Daoy (cell line): ENCODE results near the gene ITPK1. TPM values are rescaled to one million over a fixed set of nuclear protein-coding genes. Genes with fewer than 3 reads are reported as not detected.
"Not testable (repeated sequence)": the region's sequence is repeated elsewhere in the genome, so short reads cannot be mapped to it uniquely, and the experiment has no call there.

Experiments
- DNase-seq: peaks from one replicate; pipeline ENCODE4 v3.0.0-alpha.2; 2015; ENCODE audit warnings: low read depth
- total RNA-seq: library from RNA; depleted of rRNA; stranded (reverse); fragments of >200 nt; shearing (Covaris generic); gene quantifications from 2 replicates; pipeline ENCODE4 v1.2.3, GENCODE V29; 2014; rRNA removed

The ITPK1 gene
- total RNA-seq, result 14.2 and 24.7 TPM in 2 replicates

DNA sequence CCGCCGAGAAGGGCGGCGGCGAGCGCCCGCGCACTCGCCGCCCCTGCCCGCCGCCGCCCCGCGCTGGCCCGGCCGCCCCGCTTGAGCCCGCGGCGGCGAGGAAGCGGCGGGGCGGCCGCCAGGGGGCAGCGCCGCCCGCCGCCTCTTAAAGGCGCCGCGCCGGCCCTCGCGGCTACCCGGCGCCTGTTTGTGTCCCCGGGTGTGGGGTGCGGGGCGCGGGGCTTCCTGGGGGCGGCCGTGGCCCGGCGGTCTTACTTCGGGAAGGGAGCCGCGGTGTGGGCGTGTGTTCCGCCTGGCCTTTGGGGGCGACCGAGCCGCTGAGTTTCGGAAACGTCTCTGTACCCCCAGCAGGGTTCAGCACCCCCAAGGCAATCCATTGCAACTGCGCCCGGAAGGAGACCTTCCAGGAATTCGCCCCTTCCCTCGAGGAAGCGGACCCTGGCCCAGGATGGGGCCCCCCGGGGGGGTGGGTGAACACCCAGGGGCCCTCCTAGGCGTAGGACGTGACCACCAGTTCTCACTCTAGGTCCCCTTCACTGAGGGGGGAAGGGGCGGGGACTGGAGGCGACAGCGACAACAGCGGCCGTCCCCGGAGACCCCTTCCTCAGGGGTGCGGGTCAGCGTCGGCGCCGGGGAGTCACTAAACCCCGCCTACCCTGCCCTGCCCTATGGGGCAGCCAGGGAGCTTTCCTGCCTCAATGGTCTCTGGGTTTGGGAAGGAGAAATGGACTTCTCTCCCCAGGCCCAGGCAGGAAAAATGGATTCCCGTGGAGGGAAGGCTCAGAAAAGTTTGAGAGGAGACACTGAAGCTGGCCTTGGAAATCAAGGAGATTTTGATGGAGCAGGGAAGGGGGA, at the start of gene ITPK1:
Gene ITPK1, minus strand, starts transcription at position 105 of the 855 bp plus-strand sequence. CDS start 762 bp downstream, outside the sequence.
- peak; percentile 76 for DNase-seq

DNA sequence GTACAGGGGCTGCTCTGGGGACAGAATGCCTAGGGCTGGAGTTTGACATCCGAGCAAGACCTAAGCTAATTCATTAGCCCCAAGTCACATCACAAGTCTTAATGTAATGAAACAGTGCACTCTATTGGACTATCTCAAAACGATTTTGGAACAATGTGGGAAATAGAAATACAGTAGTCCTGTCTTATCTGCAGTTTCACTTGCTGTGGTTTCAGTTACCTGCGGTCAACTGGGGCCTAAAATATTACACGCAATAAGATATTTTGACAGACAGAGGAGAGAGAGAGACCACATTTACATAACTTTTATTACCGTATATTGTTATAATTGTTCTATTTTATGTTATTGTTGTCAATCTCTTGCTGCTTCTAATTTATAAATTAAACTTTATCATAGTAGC, 47.8 kb upstream of the ITPK1 start:
- no peak for DNase-seq

DNA sequence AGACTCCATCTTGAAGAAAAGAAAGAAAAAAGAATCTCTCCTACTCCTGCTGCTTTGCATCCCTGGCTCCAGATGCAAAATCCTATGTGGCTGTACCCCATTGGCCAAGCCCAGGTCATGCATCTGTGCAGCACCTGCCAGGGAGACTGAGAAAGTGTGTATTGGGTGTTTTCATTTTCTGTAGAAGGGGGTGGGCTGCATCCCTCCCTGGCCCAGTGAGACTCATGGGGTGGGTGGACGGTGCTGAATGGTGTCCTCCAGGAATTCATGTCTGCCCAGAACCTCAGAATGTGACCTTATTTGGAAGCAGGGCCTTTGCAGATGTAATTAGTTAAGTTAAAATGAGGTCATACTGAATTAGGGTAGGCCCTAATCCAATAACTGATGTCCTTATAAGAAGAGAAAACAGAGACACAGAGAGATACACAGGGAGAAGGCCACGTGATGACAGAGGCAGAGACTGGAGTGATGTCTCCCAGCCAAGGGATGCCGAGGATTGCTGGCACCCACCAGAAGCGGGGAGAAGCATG, 45.8 kb upstream of the ITPK1 start:
- no peak for DNase-seq

DNA sequence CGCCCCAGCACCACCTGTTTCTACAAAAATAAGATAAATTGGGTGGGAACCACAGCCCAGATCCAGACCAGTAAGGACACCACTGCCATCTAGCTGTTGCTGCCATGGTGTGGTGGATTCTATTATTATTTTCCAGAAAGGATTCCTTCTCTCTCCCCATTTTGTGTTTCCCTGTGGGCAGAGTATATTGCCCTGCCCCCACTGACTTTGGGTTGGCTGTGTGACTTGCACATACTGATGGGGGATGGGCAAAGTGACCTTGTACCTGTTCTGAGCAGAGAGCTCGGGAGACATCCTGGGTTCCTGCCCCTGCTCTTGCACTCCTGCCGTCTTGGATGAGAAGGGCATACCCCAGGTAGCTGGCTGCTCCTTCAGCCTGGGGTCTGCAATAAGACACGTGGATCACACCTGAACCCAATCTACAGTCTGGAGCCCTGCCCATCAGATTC, 44.7 kb upstream of the ITPK1 start:
- DNase-seq, result peak; percentile 35

DNA sequence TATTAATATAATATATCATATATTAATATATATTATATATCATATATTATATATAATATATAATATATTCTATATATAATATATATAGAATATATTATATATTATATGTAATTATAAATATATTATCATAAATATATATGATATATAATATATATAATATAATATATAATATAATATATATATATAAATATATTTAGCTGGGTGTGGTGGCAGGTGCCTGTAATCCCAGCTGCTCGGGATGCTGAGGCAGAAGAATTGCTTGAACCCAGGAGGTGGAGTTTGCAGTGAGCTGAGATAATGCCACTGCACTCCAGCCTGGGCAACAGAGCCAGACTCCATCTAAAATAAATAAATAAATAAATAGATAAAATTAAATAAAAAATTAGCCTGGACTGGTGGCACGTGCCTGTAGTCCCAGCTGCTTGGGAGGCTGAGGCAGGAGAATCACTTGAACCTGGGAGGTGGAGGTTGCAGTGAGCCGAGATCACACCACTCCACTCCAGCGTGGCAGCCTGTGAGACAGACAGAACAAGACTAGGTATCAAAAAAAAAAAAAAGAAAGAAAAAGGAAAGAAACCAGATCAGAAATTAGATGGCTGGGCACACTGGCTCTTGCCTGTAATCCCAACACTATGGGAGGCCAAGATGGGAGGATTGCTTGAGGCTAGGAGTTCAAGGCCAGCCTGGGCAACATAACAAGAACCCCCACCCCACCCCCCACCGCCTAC, 44.1 kb upstream of the ITPK1 start:
- DNase-seq, result not testable (repeated sequence)

DNA sequence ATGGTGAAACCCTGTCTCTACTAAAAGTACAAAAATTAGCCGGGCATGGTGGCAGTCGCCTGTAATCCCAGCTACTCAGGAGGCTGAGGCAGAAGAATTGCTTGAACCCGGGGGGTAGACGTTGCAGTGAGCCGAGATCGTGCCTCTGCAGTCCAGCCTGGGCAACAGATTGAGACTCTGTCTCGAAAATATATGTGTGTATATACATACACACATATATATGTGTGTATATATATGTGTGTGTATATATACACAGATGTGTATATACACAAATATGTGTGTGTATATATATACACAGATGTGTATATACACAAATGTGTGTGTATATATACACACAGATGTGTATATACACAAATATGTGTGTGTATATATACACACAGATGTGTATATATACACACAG, 42.6 kb upstream of the ITPK1 start:
- not testable (repeated sequence) for DNase-seq

DNA sequence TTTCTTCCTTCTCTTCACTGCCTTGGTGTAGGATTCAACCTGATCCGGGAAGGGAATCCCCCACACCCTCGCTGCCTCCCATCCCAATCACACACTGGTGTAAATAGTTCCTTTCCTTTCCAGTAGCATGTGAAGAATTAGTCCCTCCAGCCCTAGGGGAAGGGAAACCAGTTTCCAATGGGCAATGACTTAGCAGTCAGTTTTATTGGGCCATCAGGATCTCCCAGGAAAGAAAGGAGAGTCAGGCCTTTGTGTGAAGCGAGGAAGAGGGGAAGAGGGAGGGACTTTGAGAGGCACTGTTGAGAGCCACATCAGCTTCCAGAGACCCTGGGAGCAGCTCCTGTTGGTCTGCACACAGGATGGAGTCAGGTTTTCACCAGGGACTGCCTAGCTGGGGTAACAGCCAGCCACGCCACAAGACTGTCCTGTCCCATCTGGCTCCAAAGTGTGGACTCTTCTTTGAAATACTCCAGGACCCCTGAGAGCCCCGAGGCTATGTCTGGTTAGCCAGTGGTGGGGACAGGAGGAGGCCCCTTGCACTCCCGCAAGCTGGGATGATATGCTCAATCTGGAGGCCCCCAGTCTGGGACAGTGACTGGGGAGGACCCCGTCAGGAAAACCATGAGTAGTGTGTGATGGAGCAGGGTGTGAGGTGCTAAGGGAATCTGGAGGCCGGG, 41.1 kb upstream of the ITPK1 start:
- DNase-seq, result no peak

DNA sequence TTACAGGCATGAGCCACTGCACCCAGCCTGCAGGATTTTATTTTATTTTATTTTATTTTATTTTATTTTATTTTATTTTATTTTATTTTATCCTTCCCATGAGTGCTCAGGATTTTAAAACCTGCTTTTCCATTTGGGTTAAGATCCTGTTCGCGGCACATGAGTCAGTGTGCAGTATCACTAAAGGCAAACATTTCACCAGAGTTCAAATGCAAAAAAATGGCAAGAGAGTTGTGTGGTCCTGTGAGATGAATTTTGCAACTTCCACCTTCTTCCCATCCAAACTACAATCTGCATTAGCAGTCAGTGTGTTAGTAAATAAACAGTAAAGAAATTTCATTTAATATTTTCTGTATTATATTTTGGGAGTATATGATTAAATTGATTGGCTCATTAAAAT, 39.9 kb upstream of the ITPK1 start:
- no peak for DNase-seq

DNA sequence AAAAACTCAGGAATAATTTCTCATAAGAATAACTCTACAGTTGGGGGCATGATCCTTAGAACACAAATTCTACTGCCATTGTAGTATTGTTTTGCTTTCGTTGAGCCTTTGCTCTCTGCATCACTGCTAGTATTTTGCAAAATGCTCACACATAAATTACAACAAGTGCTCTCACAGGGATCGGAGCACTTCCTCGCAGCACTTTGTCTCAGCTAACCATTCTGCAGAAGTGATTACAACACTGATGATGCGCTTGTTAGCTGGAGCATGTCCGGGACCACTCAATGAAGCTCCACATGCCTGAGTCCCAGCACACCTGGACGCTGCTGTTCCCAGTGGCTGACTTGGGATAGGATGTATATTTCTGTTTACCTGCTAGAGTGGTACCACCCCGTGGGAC, 37.4 kb upstream of the ITPK1 start:
- DNase-seq, result no peak

DNA sequence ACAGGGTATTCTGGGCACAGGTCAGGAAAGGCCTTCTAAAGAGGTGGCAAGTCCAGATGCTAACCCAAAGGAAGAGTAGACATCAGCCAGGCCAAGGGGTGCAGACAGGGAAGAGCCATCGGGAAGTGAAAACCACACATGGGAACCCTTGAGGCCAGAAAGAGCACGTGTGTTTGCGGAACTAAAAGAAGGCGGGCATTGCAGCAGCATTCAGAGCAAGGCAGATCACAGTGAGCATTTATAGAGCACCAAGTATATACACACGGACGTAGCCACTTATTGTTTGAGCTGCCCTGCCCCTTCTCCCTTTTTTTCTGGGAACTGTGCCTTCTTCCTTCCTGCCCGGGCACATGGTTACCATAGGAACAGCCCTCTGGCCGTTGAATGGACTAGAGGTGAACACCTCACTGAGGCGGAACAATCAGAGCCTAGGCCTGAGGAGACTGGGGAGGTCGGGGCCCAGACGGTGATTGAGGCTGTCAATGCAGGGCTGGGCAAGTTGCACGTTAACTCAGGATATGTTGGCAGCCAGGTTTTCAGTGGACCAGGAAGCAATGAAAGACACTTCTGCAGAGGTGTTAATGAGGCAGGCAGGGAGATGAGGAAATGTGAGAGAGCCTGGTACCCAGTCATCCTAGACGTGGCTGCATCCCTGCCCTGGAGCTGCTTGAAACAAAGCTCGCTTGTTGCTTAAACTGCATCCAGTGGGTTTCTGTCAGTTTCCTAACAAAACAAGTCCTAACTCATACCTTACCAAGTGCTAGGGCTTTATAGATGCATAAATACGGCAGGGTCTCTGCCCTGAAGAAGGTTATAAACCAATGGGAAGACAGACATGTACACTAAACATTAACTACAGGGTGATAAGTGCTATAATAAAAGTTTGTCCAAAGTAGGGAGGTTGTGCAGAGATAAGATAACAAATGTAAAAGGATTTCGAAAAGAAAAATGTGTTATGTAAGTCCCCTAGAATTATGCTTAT, 34.8 kb upstream of the ITPK1 start:
- DNase-seq, result no peak

DNA sequence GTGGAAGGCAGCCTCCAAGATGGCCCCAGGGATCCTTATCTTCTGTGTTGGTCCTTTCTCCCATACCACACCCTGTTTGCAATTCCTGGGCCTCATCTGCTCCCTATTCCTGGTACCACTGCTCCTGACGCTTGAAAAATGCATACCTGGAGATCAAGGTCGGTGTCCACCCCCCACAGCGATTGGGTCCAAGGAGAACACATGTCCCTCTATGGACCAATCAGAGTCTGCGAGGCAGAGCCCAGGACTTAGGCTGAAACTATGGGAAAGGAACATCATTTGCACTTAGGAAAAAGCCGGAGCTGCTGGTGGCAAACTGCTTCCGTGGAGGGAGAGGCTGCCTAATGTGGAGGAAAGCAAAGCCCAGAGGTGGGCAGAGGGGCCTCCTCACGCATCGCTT, 33.3 kb upstream of the ITPK1 start:
- DNase-seq, result no peak

DNA sequence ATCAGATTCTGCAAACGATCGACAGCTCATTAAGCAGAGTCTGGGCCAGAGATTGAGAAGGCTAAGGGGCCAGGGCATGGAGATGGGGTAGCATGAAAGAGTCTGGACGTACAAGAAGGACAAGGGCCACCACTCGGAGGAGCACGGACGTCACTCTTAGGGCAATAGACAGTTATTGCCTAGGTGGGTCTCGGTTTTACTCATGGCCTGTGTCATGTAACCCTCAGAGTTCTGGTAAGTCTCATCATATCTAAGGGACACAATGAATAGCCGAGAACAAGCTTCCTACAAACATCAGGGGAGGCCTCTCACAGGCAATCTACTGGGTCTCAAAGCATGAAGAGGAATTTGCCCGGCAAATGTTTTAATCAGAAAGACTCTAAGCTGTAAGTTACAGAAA, 30.4 kb upstream of the ITPK1 start:
- no peak for DNase-seq

DNA sequence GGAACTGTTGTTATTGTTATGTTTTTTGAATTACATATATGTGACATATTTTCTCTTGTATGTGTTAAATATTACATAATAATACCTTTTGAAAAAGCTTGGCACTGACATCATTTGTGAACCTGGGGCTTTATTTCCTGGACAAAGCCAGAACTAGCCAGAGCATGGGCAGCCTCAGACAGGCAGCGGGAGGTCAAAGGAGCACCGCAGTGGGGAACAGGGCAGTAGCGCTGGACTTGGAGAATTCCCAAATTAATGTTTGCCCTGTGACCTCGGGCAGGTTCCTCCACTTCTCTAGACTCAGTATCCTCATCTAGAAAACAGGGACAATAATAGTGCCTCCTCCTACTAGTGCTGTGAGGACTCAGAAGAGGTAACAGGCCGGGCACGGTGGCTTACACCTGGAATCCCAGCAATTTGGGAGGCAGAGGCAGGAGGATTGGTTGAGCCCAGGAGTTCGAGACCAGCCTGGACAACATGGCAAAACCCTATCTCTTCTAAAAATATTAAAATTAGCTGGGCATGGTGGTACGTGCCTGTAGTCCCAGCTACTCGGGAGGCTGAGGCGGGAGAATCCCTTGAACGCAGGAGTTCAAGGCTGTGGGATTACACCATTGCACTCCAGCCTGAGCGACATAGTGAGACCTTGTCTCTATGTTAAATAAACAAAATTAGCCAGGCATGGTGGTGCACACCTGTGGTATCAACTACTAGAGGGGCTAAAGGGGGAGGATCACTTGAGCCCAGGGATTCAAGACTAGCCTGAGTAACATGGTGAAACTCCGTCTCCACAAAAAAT, 27.3 kb upstream of the ITPK1 start:
- no peak for DNase-seq

DNA sequence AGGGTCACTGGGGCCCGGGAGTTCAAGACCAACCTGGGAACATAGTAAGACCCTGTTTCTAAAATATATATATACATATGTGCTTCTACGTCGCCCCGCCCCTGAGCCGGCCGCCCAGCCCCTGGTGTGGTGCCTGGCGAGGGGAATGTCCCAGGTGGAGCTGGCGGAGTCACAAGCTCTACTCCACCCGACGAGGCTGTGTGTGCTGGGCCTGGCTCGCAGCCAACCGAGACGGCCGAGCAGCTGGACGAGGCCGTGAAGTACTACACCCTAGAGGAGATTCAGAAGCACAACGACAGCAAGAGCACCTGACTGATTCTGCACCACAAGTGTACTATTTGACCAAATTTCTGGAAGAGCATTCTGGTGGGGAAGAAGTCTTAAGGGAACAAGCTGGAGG, 22.1 kb upstream of the ITPK1 start:
- DNase-seq, result peak; percentile 59

DNA sequence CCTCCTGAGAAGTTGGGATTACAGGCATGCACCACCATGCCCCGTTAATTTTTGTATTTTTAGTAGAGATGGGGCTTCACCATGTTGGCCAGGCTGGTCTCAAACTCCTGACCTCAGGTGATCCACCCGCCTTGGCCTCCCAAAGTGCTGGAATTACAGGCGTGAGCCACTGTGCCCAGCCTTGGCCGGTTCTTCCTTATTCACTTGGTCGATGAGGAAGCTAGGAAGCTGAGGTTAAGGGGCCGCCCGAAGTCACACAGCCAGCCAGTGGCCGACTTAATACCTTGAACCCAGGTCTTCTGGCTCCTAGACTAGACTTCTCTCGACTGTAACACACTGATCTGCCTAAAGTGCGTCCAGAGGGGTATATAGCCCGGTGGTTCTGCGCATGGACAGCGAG, 20.8 kb upstream of the ITPK1 start:
- DNase-seq, result not testable (repeated sequence)

DNA sequence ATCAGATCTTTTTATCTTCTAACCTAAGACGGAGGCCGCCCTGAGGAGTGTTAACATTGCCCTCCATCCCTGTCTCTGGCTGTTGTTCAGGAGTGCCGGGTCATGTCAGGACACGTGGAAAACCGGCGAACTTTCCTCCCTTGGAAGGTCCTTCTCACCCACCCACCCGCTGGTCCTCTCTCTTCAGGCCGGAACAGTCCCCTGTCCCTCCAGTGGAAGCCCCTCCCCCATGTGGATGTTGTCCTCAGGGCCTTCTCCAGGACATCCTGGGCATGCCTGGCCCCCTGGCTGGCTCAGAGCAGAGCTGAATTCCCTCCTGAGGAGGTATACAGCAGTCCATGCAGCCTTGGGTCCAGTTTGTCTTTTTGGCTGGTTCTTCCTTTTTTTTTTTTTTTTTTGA, 20.3 kb upstream of the ITPK1 start:
- DNase-seq, result no peak

DNA sequence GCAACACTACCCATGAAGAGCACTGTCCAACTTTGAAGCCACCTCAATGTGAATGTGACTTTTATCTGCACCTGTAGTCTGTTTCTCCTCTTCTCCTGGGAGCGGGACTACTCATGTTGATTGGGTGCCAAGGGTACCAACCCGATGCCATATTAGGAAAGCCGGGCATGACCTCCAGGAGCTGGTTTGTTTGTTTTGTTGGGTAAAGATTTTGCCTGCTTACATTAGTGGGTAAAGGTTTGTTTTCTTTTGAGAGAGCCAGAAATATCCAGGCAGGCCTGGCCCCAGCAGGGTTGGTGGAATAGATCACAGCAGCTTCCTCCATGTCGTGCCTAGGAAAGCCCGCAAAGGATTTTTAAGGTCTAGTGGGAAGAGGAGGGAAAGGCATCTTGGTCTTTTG, 19.7 kb upstream of the ITPK1 start:
- no peak for DNase-seq

DNA sequence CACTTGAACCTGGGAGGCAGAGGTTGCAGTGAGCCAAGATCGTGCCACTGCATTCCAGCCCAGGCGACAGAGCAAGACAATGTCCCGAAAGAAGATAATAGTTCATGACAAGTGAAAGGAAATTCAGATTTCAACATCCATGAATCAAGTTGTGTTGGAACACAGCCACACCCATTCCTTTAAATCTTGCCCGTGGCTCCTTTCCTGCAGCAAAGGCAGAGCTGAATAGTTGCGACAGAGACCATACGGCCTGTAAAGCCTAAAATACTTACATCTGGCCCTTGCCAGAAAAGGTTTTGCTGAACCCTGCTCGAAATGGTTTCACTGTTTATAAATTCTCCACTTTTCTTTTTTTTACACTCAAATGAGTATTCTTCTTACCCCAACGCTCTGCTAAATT, 17.7 kb upstream of the ITPK1 start:
- DNase-seq, result no peak

DNA sequence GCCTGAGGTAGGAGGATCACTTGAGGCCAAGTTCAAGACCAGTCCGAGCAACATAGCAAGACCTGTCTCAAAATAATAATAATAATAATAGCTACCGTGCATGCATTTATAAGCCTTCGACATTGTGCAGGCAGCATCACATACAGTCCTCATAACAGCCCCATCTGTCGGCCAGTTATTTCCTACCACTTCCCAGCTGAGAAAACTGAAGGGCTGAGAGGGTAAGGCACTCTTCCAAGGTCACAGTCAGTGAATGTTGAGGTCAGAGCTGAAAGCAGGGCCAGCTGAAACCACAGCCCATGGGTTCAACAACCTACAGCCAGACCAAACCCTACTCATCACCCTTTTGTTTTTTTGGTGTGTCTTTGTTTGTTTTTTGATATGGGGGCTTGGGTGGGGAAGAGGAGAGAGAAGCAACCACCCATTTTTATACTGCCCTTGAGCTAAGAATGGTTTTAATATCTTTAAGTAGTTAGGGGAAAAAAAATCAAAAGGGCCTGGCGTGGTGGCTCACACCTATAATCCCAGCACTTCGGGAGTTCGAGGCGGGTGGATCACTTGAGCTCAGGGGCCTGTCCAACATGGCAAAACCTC, 16.8 kb upstream of the ITPK1 start:
- peak; percentile 53 for DNase-seq
